ENCODE data around the gene AUTS2. TPM values are rescaled to one million over a fixed set of nuclear protein-coding genes. Genes with fewer than 3 reads are reported as not detected.

The AUTS2 gene
- total and polyA plus RNA-seq, 10 donors, result 6.1 to 54.8 (median 29.1) TPM

GRCh38 chr7:69826283-69826682 lies 228.0 kb downstream of the AUTS2 start:
- Histone ChIP-seq H3K36me3 (no peaks in the 10 kb centered on the region), H3K27me3 (replicated peaks in 1 of 7) (peaks cover 0 to 3% (median 0%) of the 10 kb centered on the region in 7 donors), H3K27ac (peak overlapping the region in 4 of 8 donors; percentile 1 to 79 (median 75)), H3K4me1 (peaks cover 6 to 60% (median 41%) of the 10 kb centered on the region in 6 donors), H3K4me3 (no peak overlapping the region), H3K9me3 (no peaks in the 10 kb centered on the region)
- TF ChIP-seq POLR2A (IDR thresholded peaks at IDR 0.05) (no peak), POLR2AphosphoS5 (IDR thresholded peaks at IDR 0.05) (no peak), CTCF (IDR thresholded peaks at IDR 0.05 in 8 of 11, conservative IDR thresholded peaks at IDR 0.05 in 3 of 11) (no peak)
- 89 to 96% (median 90%) methylated on average over 3 of the region's 3 CpGs for WGBS, 5 donors
- intact Hi-C loops (cut with DNase I; ENCODE audit: low total_unique reads), result no loop called here
- DNase-seq, result no peak

- H3K4me1 ChIP-seq, result peaks cover 6 to 60% (median 41%) of the 10 kb centered on the region in 6 donors
- intact Hi-C loops (cut with DNase I; ENCODE audit: low total_unique reads), result no loop called here
Observed at GRCh38 chr7:69827140-69827539, 228.9 kb downstream of the AUTS2 start.

GRCh38 chr7:69827558-69827957 lies 229.3 kb downstream of the AUTS2 start:
- Histone ChIP-seq H3K4me3 (no peak overlapping the region), H3K4me1 (peaks cover 6 to 58% (median 41%) of the 10 kb centered on the region in 6 donors), H3K9me3 (no peaks in the 10 kb centered on the region), H3K36me3 (no peaks in the 10 kb centered on the region), H3K27ac (peak overlapping the region in 3 of 8 donors; percentile 19 to 47 (median 30)), H3K27me3 (replicated peaks in 1 of 7) (peaks cover 0 to 3% (median 0%) of the 10 kb centered on the region in 7 donors)
- intact Hi-C loops (cut with DNase I; ENCODE audit: low total_unique reads), result no loop called here
- no peak for DNase-seq
- WGBS, 5 donors, result 11 to 36% (median 16%) methylated on average over 3 of the region's 3 CpGs
- TF ChIP-seq POLR2A (IDR thresholded peaks at IDR 0.05) (no peak), POLR2AphosphoS5 (IDR thresholded peaks at IDR 0.05) (no peak), CTCF (IDR thresholded peaks at IDR 0.05 in 8 of 11, conservative IDR thresholded peaks at IDR 0.05 in 3 of 11) (no peak)

More at GRCh38 chr7:69827140-69827539, 228.9 kb downstream of the AUTS2 start:
- H3K36me3 ChIP-seq, result no peaks in the 10 kb centered on the region
- peaks cover 0 to 3% (median 0%) of the 10 kb centered on the region in 7 donors for H3K27me3 ChIP-seq (replicated peaks in 1 of 7)
- 75 to 89% (median 83%) methylated on average over 4 of the region's 4 CpGs for WGBS, 5 donors
- peak overlapping the region in 3 of 8 donors; percentile 16 to 79 (median 72) for H3K27ac ChIP-seq
- TF ChIP-seq POLR2A (IDR thresholded peaks at IDR 0.05) (no peak), POLR2AphosphoS5 (IDR thresholded peaks at IDR 0.05) (no peak), CTCF (IDR thresholded peaks at IDR 0.05 in 8 of 11, conservative IDR thresholded peaks at IDR 0.05 in 3 of 11) (no peak)
- no peaks in the 10 kb centered on the region for H3K9me3 ChIP-seq
- DNase-seq, result no peak
- no peak overlapping the region for H3K4me3 ChIP-seq

- no peak overlapping the region for H3K27ac ChIP-seq
- H3K9me3 ChIP-seq, result no peaks in the 10 kb centered on the region
- H3K36me3 ChIP-seq, result peaks cover 0 to 6% (median 0%) of the 10 kb centered on the region in 6 donors
- WGBS, 5 donors, result 65 to 90% (median 80%) methylated on average over 2 of the region's 2 CpGs
- intact Hi-C loops (cut with DNase I; ENCODE audit: low total_unique reads), result no loop called here
- DNase-seq, result no peak
- peaks cover 0 to 3% (median 0%) of the 10 kb centered on the region in 7 donors for H3K27me3 ChIP-seq (replicated peaks in 1 of 7)
- H3K4me1 ChIP-seq, result peaks cover 0 to 10% (median 9%) of the 10 kb centered on the region in 6 donors
- TF ChIP-seq POLR2A (IDR thresholded peaks at IDR 0.05) (no peak), CTCF (IDR thresholded peaks at IDR 0.05 in 8 of 11, conservative IDR thresholded peaks at IDR 0.05 in 3 of 11) (no peak), POLR2AphosphoS5 (IDR thresholded peaks at IDR 0.05) (no peak)
- H3K4me3 ChIP-seq, result no peak overlapping the region
Observed at GRCh38 chr7:69832356-69832755, 234.1 kb downstream of the AUTS2 start.

Data from spleen (tissue), 11 donors.